Activated CD8-positive, alpha-beta T cell treated with anti-CD3 and anti-CD28 coated beads, Interleukin-2, amount 10 ng/mL, durations not matched to agents 7 days and 5 days (primary cell): Measurements from ENCODE around the gene HIVEP3. TPM values are rescaled to one million over a fixed set of nuclear protein-coding genes. Genes with fewer than 3 reads are reported as not detected.

Source experiments
- ATAC-seq: fragments of 150-1000 bp; cut with Tn5 transposase; one replicate; pipeline ENCODE4 v1.10.0; 2021; ENCODE audit warnings: moderate library complexity
- CTCF ChIA-PET: fragments of 350-600 bp; sonication (Branson Sonifier 250); formaldehyde crosslinking; loops from one replicate; lab custom pipeline; 2021; ENCODE audit warnings: antibody characterized with exemption; lab: Charles Lee
- POLR2A ChIA-PET: fragments of 350-600 bp; sonication (Branson Sonifier 250); formaldehyde crosslinking; loops from one replicate; lab custom pipeline; 2021; ENCODE audit warnings: antibody characterized with exemption; lab: Charles Lee
- DNase-seq: peaks from one replicate; pipeline ENCODE4 v3.0.0-alpha.2; 2020
- H3K27ac Mint-ChIP-seq: one replicate; pipeline ENCODE4 v1.8.0; 2021; ENCODE audit warnings: mild to moderate bottlenecking, mixed read lengths
- H3K27me3 Mint-ChIP-seq: one replicate; pipeline ENCODE4 v1.8.0; 2021; ENCODE audit warnings: low read depth, mixed read lengths
- H3K36me3 Mint-ChIP-seq: one replicate; pipeline ENCODE4 v1.8.0; 2021; ENCODE audit warnings: low read depth, mixed read lengths
- H3K4me1 Mint-ChIP-seq: one replicate; pipeline ENCODE4 v1.8.0; 2021; ENCODE audit warnings: low read depth, mixed read lengths
- H3K4me3 Mint-ChIP-seq: one replicate; pipeline ENCODE4 v1.8.0; 2021; ENCODE audit warnings: mild to moderate bottlenecking, mixed read lengths
- H3K9me3 Mint-ChIP-seq: one replicate; pipeline ENCODE4 v1.8.0; 2022; ENCODE audit warnings: mixed read lengths; ENCODE audit not compliant: insufficient read depth
- total RNA-seq, 2 experiments: library from RNA; stranded (reverse); gene quantifications; one replicate each; pipeline ENCODE4 v1.2.3, GENCODE V29; 2021

The HIVEP3 gene
- total RNA-seq, 2 experiments from 2014 or later, result 10.8 to 11.8 TPM

- Mint-ChIP-seq H3K4me1 (peaks cover 13% of the 10 kb centered on the region), H3K9me3 (no peaks in the 10 kb centered on the region), H3K4me3 (no peak overlapping the region), H3K36me3 (no peaks in the 10 kb centered on the region), H3K27ac (no peak overlapping the region), H3K27me3 (no peaks in the 10 kb centered on the region)
- ChIA-PET POLR2A (interaction anchor here (0.7 kb wide), 1 partner anchor 76 kb away, joined by 3 read pairs; no protein-coding TSS in a partner anchor), CTCF (no interaction called here)
- no peak for ATAC-seq
- DNase-seq, result no peak
Observed at GRCh38 chr1:41714638-41715389, 203.9 kb downstream of the HIVEP3 start.

GRCh38 chr1:41713557-41714327 is 205.0 kb downstream of the HIVEP3 start:
- ChIA-PET CTCF (no interaction called here), POLR2A (interaction anchor here (0.7 kb wide), 1 partner anchor 75 kb away, joined by 3 read pairs; no protein-coding TSS in a partner anchor)
- no peaks in the 10 kb centered on the region for H3K9me3 Mint-ChIP-seq
- DNase-seq (no peak), ATAC-seq (no peak)
- H3K4me1 Mint-ChIP-seq, result peaks cover 19% of the 10 kb centered on the region
- H3K27me3 Mint-ChIP-seq, result no peaks in the 10 kb centered on the region
- H3K4me3 Mint-ChIP-seq, result no peak overlapping the region
- no peaks in the 10 kb centered on the region for H3K36me3 Mint-ChIP-seq
- no peak overlapping the region for H3K27ac Mint-ChIP-seq

- POLR2A ChIA-PET, result no interaction called here
Observed at GRCh38 chr1:41713141-41713540, 205.6 kb downstream of the HIVEP3 start.

GRCh38 chr1:41712695-41713094 is 206.0 kb downstream of the HIVEP3 start:
- ChIA-PET CTCF (no interaction called here), POLR2A (no interaction called here)
- no peaks in the 10 kb centered on the region for H3K9me3 Mint-ChIP-seq
- DNase-seq (no peak), ATAC-seq (no peak)
- no peak overlapping the region for H3K4me3 Mint-ChIP-seq
- peaks cover 21% of the 10 kb centered on the region for H3K4me1 Mint-ChIP-seq
- no peak overlapping the region for H3K27ac Mint-ChIP-seq
- H3K27me3 Mint-ChIP-seq, result no peaks in the 10 kb centered on the region
- no peaks in the 10 kb centered on the region for H3K36me3 Mint-ChIP-seq

More at GRCh38 chr1:41713141-41713540, 205.6 kb downstream of the HIVEP3 start:
- Mint-ChIP-seq H3K9me3 (no peaks in the 10 kb centered on the region), H3K4me1 (peaks cover 19% of the 10 kb centered on the region), H3K36me3 (no peaks in the 10 kb centered on the region), H3K27me3 (no peaks in the 10 kb centered on the region), H3K27ac (no peak overlapping the region), H3K4me3 (no peak overlapping the region)
- DNase-seq, result no peak
- ATAC-seq, result no peak
- CTCF ChIA-PET, result no interaction called here

- no peak overlapping the region for H3K4me3 Mint-ChIP-seq
- CTCF ChIA-PET, result no interaction called here
- DNase-seq, result no peak
Observed at GRCh38 chr1:41712081-41712480, 206.6 kb downstream of the HIVEP3 start.

GRCh38 chr1:41711581-41711980 is 207.1 kb downstream of the HIVEP3 start:
- Mint-ChIP-seq H3K36me3 (no peaks in the 10 kb centered on the region), H3K4me1 (peaks cover 23% of the 10 kb centered on the region), H3K27me3 (no peaks in the 10 kb centered on the region), H3K27ac (no peak overlapping the region), H3K4me3 (no peak overlapping the region), H3K9me3 (no peaks in the 10 kb centered on the region)
- DNase-seq (no peak), ATAC-seq (no peak)
- ChIA-PET CTCF (no interaction called here), POLR2A (interaction anchor here (0.6 kb wide), 2 partner anchors 35 to 59 kb away, joined by 3 to 4 read pairs; no protein-coding TSS in a partner anchor)

More at GRCh38 chr1:41712081-41712480, 206.6 kb downstream of the HIVEP3 start:
- POLR2A ChIA-PET, result interaction anchor here (0.6 kb wide), 2 partner anchors 35 to 59 kb away, joined by 3 to 4 read pairs; no protein-coding TSS in a partner anchor
- H3K4me1 Mint-ChIP-seq, result peaks cover 22% of the 10 kb centered on the region
- no peaks in the 10 kb centered on the region for H3K36me3 Mint-ChIP-seq
- no peaks in the 10 kb centered on the region for H3K9me3 Mint-ChIP-seq
- ATAC-seq, result no peak
- H3K27ac Mint-ChIP-seq, result no peak overlapping the region
- H3K27me3 Mint-ChIP-seq, result no peaks in the 10 kb centered on the region

GRCh38 chr1:41710980-41711379 is 207.7 kb downstream of the HIVEP3 start:
- no peaks in the 10 kb centered on the region for H3K27me3 Mint-ChIP-seq
- no peaks in the 10 kb centered on the region for H3K9me3 Mint-ChIP-seq
- DNase-seq, result no peak
- ChIA-PET POLR2A (no interaction called here), CTCF (no interaction called here)
- H3K36me3 Mint-ChIP-seq, result no peaks in the 10 kb centered on the region
- no peak for ATAC-seq
- no peak overlapping the region for H3K4me3 Mint-ChIP-seq
- H3K27ac Mint-ChIP-seq, result no peak overlapping the region
- peaks cover 18% of the 10 kb centered on the region for H3K4me1 Mint-ChIP-seq

GRCh38 chr1:41709873-41710272 is 208.8 kb downstream of the HIVEP3 start:
- ChIA-PET CTCF (interaction anchor here (1.4 kb wide), 1 partner anchor 16 kb away, joined by 6 read pairs; no protein-coding TSS in a partner anchor), POLR2A (no interaction called here)

GRCh38 chr1:41709331-41709730 is 209.4 kb downstream of the HIVEP3 start:
- ChIA-PET POLR2A (no interaction called here), CTCF (interaction anchor here (1.4 kb wide), 1 partner anchor 15 kb away, joined by 6 read pairs; no protein-coding TSS in a partner anchor)
- Mint-ChIP-seq H3K27ac (no peak overlapping the region), H3K27me3 (peaks cover 3% of the 10 kb centered on the region), H3K9me3 (no peaks in the 10 kb centered on the region), H3K36me3 (no peaks in the 10 kb centered on the region), H3K4me3 (no peak overlapping the region), H3K4me1 (peaks cover 15% of the 10 kb centered on the region)
- DNase-seq (no peak), ATAC-seq (no peak)

More at GRCh38 chr1:41709873-41710272, 208.8 kb downstream of the HIVEP3 start:
- Mint-ChIP-seq H3K27ac (no peak overlapping the region), H3K4me1 (peaks cover 15% of the 10 kb centered on the region), H3K27me3 (peaks cover 3% of the 10 kb centered on the region), H3K4me3 (no peak overlapping the region), H3K9me3 (no peaks in the 10 kb centered on the region), H3K36me3 (no peaks in the 10 kb centered on the region)
- no peak for DNase-seq
- no peak for ATAC-seq

- peaks cover 15% of the 10 kb centered on the region for H3K4me1 Mint-ChIP-seq
- H3K4me3 Mint-ChIP-seq, result no peak overlapping the region
- ChIA-PET CTCF (no interaction called here), POLR2A (no interaction called here)
- no peak overlapping the region for H3K27ac Mint-ChIP-seq
- ATAC-seq, result no peak
- no peaks in the 10 kb centered on the region for H3K9me3 Mint-ChIP-seq
- no peak for DNase-seq
- peaks cover 3% of the 10 kb centered on the region for H3K27me3 Mint-ChIP-seq
- no peaks in the 10 kb centered on the region for H3K36me3 Mint-ChIP-seq
Observed at GRCh38 chr1:41708332-41708731, 210.4 kb downstream of the HIVEP3 start.

- H3K36me3 Mint-ChIP-seq, result no peaks in the 10 kb centered on the region
- DNase-seq (no peak), ATAC-seq (no peak)
- ChIA-PET POLR2A (no interaction called here), CTCF (no interaction called here)
- no peak overlapping the region for H3K4me3 Mint-ChIP-seq
- H3K27me3 Mint-ChIP-seq, result peaks cover 3% of the 10 kb centered on the region
- H3K27ac Mint-ChIP-seq, result no peak overlapping the region
- H3K4me1 Mint-ChIP-seq, result peaks cover 15% of the 10 kb centered on the region
- H3K9me3 Mint-ChIP-seq, result no peaks in the 10 kb centered on the region
Observed at GRCh38 chr1:41707793-41708192, 210.9 kb downstream of the HIVEP3 start.

DNA sequence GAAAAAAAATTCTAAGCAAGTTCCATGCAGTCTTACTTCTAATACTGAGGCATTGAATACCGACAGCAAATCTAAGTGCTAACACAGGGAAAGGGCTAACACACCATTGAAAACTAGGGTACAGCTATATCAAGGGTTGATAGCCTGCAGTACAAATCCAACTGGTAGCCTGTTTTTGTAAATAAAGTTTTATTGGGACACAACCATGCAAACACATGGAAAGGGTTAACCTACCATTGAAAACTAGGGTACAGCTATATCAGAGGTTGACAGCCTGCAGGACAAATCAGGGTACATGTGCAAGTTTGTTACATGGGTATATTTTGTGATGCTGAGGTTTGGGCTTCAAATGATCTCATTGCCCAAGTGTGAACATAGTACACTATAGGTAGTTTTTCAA is 212.9 kb downstream of the HIVEP3 start:
- ChIA-PET CTCF (no interaction called here), POLR2A (no interaction called here)
- H3K36me3 Mint-ChIP-seq, result no peaks in the 10 kb centered on the region
- no peak overlapping the region for H3K27ac Mint-ChIP-seq
- no peak overlapping the region for H3K4me3 Mint-ChIP-seq
- ATAC-seq (no peak), DNase-seq (no peak)
- H3K27me3 Mint-ChIP-seq, result peaks cover 3% of the 10 kb centered on the region
- H3K4me1 Mint-ChIP-seq, result peaks cover 15% of the 10 kb centered on the region
- H3K9me3 Mint-ChIP-seq, result no peaks in the 10 kb centered on the region
